Activated CD8-positive, alpha-beta memory T cell treated with anti-CD3 and anti-CD28 coated beads, Interleukin-2, amount 50 U/mL, for 48 hours (primary cell): ENCODE results near the gene MAP4K3.
"Not testable (repeated sequence)": the region's sequence is repeated elsewhere in the genome, so short reads cannot be mapped to it uniquely, and the experiment has no call there.

Source experiments
- DNase-seq: peaks from one replicate; pipeline ENCODE4 v3.0.0-alpha.2; 2020

The MAP4K3 gene

GRCh38 chr2:39408351-39409136 lies 28.5 kb downstream of the MAP4K3 start:
- DNase-seq = no peak

- DNase-seq = no peak
Observed at GRCh38 chr2:39407516-39408296, 29.4 kb downstream of the MAP4K3 start.

- no peak for DNase-seq
Observed at GRCh38 chr2:39405364-39405763, 31.7 kb downstream of the MAP4K3 start.

GRCh38 chr2:39403311-39403710 lies 33.8 kb downstream of the MAP4K3 start:
- no peak for DNase-seq

GRCh38 chr2:39401319-39401718 lies 35.8 kb downstream of the MAP4K3 start:
- no peak for DNase-seq

- DNase-seq = no peak
Observed at GRCh38 chr2:39399570-39399969, 37.5 kb downstream of the MAP4K3 start.

- no peak for DNase-seq
Observed at GRCh38 chr2:39395313-39395712, 41.8 kb downstream of the MAP4K3 start.

- DNase-seq = no peak
Observed at GRCh38 chr2:39394516-39394961, 42.5 kb downstream of the MAP4K3 start.

- no peak for DNase-seq
Observed at GRCh38 chr2:39392672-39393071, 44.4 kb downstream of the MAP4K3 start.

GRCh38 chr2:39390216-39390615 lies 46.9 kb downstream of the MAP4K3 start:
- no peak for DNase-seq

- DNase-seq = no peak
Observed at GRCh38 chr2:39386064-39386463, 51.0 kb downstream of the MAP4K3 start.

- DNase-seq = no peak
Observed at GRCh38 chr2:39385172-39385571, 51.9 kb downstream of the MAP4K3 start.

- DNase-seq = not testable (repeated sequence)
Observed at GRCh38 chr2:39384071-39384470, 53.0 kb downstream of the MAP4K3 start.

GRCh38 chr2:39383146-39383545 lies 53.9 kb downstream of the MAP4K3 start:
- no peak for DNase-seq

GRCh38 chr2:39381653-39382052 lies 55.4 kb downstream of the MAP4K3 start:
- no peak for DNase-seq

GRCh38 chr2:39380525-39381150 lies 56.4 kb downstream of the MAP4K3 start:
- no peak for DNase-seq

- no peak for DNase-seq
Observed at GRCh38 chr2:39379643-39380524, 57.2 kb downstream of the MAP4K3 start.

GRCh38 chr2:39378968-39379367 lies 58.1 kb downstream of the MAP4K3 start:
- no peak for DNase-seq

GRCh38 chr2:39377226-39377939 lies 59.7 kb downstream of the MAP4K3 start:
- DNase-seq = no peak

GRCh38 chr2:39375917-39376316 lies 61.2 kb downstream of the MAP4K3 start:
- no peak for DNase-seq

- DNase-seq = no peak
Observed at GRCh38 chr2:39373181-39373802, 63.8 kb downstream of the MAP4K3 start.
